HPDE6-E6E7 (cell line): Measurements from ENCODE around the gene POU4F1.
"Not testable (repeated sequence)": the region's sequence is repeated elsewhere in the genome, so short reads cannot be mapped to it uniquely, and the experiment has no call there.

ENCODE experiments used
- DNase-seq: peaks from one replicate; pipeline ENCODE4 v3.0.0; 2011; ENCODE audit warnings: missing footprints; ENCODE audit errors: extremely low spot score

The POU4F1 gene

DNA sequence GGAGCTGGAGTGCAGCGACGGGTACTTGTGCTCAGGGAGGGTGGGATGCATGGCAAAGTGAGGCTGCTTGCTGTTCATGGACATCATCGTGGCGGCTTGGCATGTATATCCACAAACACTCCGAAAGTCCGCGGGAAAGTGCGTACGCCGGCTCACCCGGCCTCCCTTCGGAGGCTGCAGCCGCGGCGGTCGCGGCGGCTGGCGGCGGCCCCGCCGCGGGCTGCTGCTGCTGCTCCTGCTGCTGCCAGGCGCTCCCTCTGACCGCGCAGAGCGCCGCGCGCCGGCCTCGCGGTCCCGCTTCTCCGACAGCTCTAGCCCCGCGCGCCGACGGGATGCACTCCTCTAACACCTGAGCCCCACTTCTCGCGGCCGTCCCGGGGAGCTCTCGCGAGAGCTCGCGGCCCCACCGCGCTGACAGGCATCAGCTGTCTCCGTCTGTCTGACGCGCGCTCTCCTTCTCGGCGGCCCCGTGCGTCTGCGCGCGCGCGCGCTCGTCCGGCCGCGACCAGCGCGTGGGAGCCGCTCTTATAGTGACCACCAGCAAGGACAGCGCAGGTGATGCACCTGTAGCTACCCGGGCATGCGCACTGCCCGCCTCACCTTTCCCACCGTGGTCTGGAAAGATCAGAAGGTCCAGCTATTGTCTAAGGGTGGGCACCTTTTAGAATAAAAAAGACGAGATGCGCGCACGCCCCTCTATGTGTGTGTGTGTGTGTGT, at the start of gene POU4F1:
POU4F1 (minus strand) TSS at position 313 of the 718 bp plus-strand sequence; CDS start at position 87, 226 bp downstream.
- DNase-seq, result peak; percentile 59

DNA sequence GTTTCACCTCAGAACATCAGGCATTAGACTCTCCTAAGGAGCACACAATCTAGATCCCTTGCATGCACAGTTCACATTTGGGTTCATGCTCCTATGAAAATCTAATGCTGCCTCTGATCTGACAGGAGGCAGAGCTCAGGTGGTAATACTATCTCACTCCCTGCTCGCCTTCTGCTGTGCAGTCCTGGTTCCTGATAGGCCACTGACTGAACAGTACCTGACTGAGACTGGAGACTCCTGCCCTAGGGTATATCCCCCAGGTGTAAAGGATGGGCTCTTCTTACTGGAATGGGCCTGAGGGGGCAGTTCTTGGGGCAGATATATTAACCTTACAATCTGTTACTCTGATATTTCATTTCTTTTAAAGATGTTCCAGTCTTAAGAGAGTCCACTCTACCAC, 49.3 kb upstream of the POU4F1 start:
- DNase-seq, result no peak

DNA sequence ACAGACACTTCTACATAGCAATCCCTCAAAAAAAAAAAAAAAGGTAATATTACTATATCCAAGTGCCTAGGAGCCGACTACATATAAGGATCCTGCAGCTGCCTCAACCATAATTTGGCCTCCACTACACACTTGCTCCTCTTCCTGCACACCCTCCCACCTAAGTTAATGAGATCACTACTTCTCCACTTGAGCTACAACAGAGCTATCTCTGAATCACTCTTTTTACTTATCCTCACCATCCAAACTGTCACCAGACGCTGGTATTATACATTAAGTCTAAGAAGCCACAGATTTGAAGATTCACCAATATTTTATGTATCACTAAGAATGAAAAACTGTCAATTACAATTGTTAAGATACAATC, 47.3 kb upstream of the POU4F1 start:
- no peak for DNase-seq

- no peak for DNase-seq
These were observed 46.8 kb upstream of the POU4F1 start for GRCh38 chr13:78649997-78650716.

- not testable (repeated sequence) for DNase-seq
These were observed 43.8 kb upstream of the POU4F1 start for GRCh38 chr13:78647109-78647678.

DNA sequence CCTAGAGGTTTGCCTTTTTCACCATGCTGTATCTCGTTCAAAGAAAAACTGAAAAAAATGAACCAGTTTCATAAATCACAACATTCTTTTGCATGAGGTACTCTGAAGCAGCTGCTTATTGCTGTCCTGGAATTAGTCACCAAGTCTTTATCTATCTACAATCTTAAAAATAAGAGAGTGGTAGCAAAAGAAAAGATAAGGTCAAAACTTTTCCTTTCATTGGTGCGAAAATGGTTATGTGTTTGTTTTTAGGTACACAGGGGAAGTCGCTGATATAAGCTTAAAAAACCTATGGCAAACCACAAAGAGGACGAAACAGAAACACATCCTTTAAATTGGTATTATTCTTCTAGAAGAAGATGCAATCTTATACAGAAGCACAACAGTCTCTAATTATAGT, 34.9 kb upstream of the POU4F1 start:
- no peak for DNase-seq

- no peak for DNase-seq
These were observed 33.1 kb upstream of the POU4F1 start for GRCh38 chr13:78636495-78636894.

DNA sequence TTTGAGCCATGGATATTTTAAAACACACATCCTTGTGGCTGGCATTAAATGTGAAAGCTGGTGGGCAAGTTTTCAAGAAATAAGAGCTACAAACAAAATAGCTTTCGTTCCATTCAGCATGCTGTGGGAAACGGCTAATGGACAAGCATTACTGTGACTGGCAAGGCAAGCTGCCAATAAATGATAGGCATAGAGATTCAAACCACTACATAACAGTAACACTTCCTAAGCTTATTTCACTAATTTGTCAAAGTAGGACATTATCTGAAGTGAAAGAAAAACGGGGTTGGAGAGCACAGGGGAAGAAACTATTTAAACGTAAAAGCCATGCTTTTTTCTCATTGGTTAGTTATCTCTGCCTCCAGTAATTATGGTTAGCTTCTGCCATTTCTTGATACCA, 29.6 kb upstream of the POU4F1 start:
- DNase-seq, result no peak

DNA sequence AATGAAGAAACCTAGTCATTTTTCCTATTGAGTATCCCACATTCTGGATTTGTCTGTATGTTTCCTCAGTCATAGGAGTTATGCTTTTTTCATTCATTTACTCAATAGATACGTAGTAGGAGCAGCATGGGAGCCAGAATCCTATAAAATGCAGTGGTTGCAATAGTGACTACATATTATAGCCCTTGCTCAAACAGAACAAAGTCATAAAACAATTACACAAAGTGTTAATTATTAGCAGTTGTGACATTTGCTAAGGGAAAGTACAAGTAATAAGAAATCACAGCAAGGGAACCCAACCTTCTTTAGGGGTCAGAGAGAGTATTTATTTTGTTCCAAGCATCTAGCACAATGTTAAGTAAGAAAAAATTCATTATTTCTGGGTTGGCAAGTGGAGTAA, 27.7 kb upstream of the POU4F1 start:
- no peak for DNase-seq

- no peak for DNase-seq
These were observed 27.2 kb upstream of the POU4F1 start for GRCh38 chr13:78630511-78630910.

DNA sequence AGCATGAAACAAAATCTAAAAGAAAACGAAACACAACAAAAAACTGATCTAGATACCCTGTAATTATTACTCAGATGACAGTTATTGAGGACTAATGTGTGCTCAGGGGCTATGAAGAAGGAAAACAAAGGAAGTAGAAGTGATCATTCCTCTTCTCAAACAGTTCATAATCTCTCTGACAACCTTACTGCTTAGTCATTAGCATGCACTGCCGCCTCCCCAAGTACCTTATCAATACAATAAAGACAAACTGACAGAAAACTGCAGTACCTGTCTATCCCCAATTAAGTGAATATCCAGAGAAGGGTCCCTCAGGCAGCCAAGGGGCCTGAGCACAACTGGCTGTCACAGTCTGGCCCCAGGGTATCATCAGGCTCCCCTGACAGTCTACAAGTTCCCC, 22.0 kb upstream of the POU4F1 start:
- DNase-seq, result no peak

DNA sequence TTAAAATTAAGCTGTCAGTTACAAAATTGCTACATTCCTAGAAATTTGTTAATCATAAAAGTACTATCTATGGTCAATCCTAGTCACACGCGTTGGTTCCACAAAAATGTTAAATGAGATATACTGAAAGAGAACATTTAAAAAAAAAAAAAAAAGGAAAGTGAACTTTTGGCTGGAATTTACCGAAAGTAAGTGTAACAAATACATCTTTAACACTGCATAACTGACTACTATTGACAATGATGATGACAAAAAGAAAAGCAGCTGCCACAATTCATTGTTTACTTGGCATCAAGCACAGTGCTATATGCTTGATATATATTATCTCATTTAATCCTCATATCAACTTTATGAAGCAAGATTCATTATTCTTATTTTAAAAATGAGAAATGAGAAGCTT, 19.8 kb upstream of the POU4F1 start:
- DNase-seq, result no peak

- no peak for DNase-seq
These were observed 17.7 kb upstream of the POU4F1 start for GRCh38 chr13:78620936-78621470.

GRCh38 chr13:78618411-78618810, 15.1 kb upstream of the POU4F1 start:
- DNase-seq, result no peak

DNA sequence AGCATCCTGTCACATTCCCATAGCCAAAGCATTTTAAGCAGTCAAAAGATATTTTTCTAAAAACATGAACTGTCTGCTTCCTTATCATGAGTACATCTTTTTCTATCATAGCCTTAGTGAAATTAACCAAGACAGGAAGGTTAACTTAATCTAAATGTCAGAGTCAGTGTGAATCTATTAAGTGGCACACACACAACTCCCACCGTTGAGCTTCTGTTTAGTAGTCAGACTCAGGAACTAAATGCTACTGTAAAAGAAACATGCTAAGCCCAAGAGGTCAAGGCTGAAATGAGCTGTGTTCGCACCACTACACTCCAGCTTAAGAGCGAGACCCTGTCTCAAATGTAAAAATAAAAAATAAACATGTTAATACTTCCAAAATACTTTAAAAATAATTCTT, 7.7 kb upstream of the POU4F1 start:
- DNase-seq, result no peak

DNA sequence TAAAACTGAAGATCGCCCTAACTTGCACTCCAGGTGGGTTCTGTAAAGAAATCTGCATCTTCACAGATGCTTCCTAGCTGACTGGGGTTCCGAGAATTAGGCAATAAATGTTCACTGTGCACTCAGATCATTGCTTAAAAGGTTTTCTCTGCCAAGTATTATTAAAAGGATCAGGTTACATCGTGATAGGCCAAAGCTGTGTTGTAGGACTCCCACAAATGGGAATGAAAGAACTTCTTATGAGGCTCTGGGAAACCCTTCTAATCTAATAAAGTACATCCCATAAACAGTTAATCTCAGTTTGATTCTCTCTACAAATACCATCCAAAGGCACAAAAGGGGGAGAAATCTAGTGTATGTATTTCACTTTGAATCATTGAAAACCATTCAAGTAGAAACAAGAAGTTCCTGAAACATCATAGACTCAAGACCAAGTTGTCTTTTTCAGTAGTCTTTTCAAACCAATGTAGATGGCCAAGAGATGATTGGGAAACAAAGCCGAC, 7.1 kb upstream of the POU4F1 start:
- DNase-seq, result no peak

DNA sequence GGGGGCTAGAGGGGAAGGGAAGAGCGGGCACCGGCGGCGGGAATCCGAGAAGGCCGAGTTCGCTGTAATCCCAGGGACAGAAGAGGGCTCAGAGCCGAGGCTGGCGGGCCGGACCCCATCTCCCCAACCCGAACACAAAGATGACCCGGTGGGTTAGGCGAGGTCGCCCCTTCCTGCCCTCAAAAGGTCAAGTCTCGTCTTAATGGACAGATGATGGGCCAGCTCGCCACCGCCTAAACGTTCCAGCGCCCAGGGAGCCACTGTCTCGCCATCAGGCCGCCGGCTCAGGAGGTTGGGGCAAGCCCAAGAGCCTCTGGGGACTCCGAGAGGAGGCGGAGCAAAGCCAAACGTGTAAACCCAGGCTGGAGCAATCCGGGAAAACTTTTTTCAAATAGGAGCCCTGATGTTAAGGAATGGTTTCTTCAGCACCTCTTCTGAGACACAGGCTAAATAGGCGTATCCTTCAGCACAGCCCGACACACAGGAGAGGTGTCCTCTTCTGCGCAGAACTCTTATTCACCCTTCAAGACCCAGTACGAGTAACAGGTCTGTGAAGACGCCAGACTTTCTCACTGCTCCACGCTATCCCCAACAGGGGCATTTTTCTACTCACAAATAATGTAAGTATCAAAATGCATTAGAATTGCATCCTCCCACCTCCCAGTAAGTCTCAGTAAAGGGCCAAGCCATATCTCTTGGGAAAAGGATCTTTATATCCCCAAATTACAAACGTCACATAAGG, 6.3 kb upstream of the POU4F1 start:
- no peak for DNase-seq

- no peak for DNase-seq
These were observed 5.5 kb upstream of the POU4F1 start for GRCh38 chr13:78608688-78609463.

GRCh38 chr13:78608252-78608687, 4.9 kb upstream of the POU4F1 start:
- no peak for DNase-seq

DNA sequence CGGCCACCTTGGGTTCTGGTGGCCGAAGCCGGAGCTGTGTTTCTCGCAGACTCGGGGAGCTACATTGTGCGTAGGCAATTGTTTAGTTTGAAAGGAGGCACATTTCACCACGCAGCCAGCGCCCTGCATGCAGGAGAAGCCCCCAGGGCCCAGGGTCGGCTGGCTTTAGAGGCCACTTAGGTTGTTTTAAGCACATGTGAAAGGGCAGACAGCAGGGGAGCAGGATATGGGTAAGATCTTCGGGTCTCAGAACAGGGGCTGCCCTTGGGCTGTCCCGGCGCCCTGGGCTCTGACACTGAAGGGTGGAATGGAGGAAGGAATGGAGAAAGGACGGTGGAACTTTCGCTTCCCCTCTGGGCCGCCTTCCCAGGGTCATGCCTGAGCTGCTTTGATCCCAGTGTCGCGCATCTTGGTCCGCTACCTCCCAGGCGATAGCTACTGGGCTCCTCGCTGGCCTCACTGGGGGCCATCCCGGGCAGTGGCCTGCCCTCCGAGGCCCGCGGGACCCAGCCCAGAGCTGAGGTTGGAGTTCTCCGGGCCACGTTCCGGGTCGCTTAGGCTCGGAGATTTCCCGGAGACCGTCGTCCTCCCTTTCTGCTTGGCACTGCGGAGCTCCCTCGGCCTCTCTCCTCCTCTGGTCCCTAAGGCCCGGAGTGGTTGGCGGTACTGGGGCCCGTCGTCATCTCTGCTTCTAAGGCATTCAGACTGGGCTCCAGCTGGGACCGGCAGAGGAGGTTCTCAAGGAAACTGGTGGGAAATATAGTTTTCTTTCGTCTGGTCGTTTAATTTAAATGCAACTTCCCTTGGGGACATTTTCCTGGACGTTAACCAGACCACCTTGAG, 4.3 kb upstream of the POU4F1 start:
- no peak for DNase-seq
